HEK293 (cell line): ENCODE results near the gene P2RY11.

Experiments used
- CTCF ChIA-PET: fragments of 350-600 bp; formaldehyde crosslinking; extraction: SDS; loops from one replicate; lab custom pipeline; 2021; ENCODE audit warnings: antibody characterized with exemption; lab: Yijun Ruan, JAX
- POLR2A ChIA-PET: fragments of 300-600 bp; formaldehyde crosslinking; extraction: SDS; loops from one replicate; lab custom pipeline; 2020; ENCODE audit warnings: antibody characterized with exemption, inconsistent platforms; lab: Yijun Ruan, JAX
- H3K27ac ChIP-seq: fragments of 200-500 bp; sonication (Bioruptor generic); 2 replicates; pipeline ENCODE4 v1.5.1; 2014; ENCODE audit warnings: low read depth, low read length, control low read depth, inconsistent platforms; ENCODE audit errors: extremely low read depth
- H3K36me3 ChIP-seq, 2 experiments: fragments of 200-500 bp in 1 of 2; sonication (Bioruptor generic) in 1 of 2; 1 replicate in 1 of 2; 2 replicates in 1 of 2; pipeline ENCODE4 v1.5.1; 2014 to 2017; ENCODE audit warnings: inconsistent platforms in 2 of 2, low read length in 2 of 2; ENCODE audit not compliant: control insufficient read depth in 2 of 2, insufficient read depth in 1 of 2
- H3K4me1 ChIP-seq: fragments of 200-500 bp; sonication (Bioruptor generic); 2 replicates; pipeline ENCODE4 v1.5.1; 2014; ENCODE audit warnings: mild to moderate bottlenecking, low read length, inconsistent platforms; ENCODE audit not compliant: control insufficient read depth, insufficient read depth
- H3K4me3 ChIP-seq: 2 replicates; pipeline ENCODE4 v1.5.1; 2011; ENCODE audit warnings: low read depth, mild to moderate bottlenecking, control low read depth, low read length, moderate library complexity
- H3K9me3 ChIP-seq: fragments of 200-500 bp; sonication (Bioruptor generic); 2 replicates; pipeline ENCODE4 v1.5.1; 2014; ENCODE audit warnings: low read depth, low read length, inconsistent platforms; ENCODE audit not compliant: control insufficient read depth, insufficient read depth
- BCL11A ChIP-seq: fragments of 450-650 bp; formaldehyde crosslinking; IDR thresholded peaks from 2 replicates; pipeline ENCODE4 v1.5.1; 2016; ENCODE audit warnings: low read depth, missing biosample characterization, missing genetic modification characterization
- CTCF ChIP-seq: fragments of 450-650 bp; formaldehyde crosslinking; IDR thresholded peaks from 2 replicates; pipeline ENCODE4 v1.5.1; 2016; ENCODE audit warnings: missing biosample characterization, missing genetic modification characterization
- KLF10 ChIP-seq: fragments of 450-650 bp; IDR thresholded peaks from 2 replicates; pipeline ENCODE4 v1.5.1; 2018; ENCODE audit warnings: missing biosample characterization, mild to moderate bottlenecking, missing genetic modification characterization
- KLF17 ChIP-seq: fragments of 450-650 bp; formaldehyde crosslinking; IDR thresholded peaks from 2 replicates; pipeline ENCODE4 v1.5.1; 2016; ENCODE audit warnings: missing biosample characterization, missing genetic modification characterization
- TCF7L2 ChIP-seq: IDR thresholded peaks from 2 replicates; pipeline ENCODE4 v1.6.1; 2011; ENCODE audit warnings: low read depth, mild to moderate bottlenecking, inconsistent platforms, low read length, moderate library complexity, borderline replicate concordance
- TSHZ1 ChIP-seq: fragments of 450-650 bp; formaldehyde crosslinking; IDR thresholded peaks from 2 replicates; pipeline ENCODE4 v1.5.1; 2016; ENCODE audit warnings: missing biosample characterization, missing genetic modification characterization, borderline replicate concordance
- YY1 ChIP-seq: fragments of 450-650 bp; formaldehyde crosslinking; IDR thresholded peaks from 2 replicates; pipeline ENCODE4 v1.5.1; 2018; ENCODE audit warnings: missing biosample characterization, missing genetic modification characterization
- ZBTB20 ChIP-seq: fragments of 450-650 bp; formaldehyde crosslinking; IDR thresholded peaks from 2 replicates; pipeline ENCODE4 v1.5.1; 2016; ENCODE audit warnings: missing biosample characterization, missing genetic modification characterization
- ZFHX2 ChIP-seq: fragments of 450-650 bp; formaldehyde crosslinking; conservative IDR thresholded peaks from 2 replicates; pipeline ENCODE4 v1.5.1; 2016; ENCODE audit warnings: missing biosample characterization, missing genetic modification characterization
- ZFP69B ChIP-seq: fragments of 450-650 bp; formaldehyde crosslinking; IDR thresholded peaks from 2 replicates; pipeline ENCODE4 v1.5.1; 2016; ENCODE audit warnings: missing biosample characterization, missing genetic modification characterization
- ZIC2 ChIP-seq: fragments of 450-650 bp; formaldehyde crosslinking; IDR thresholded peaks from 2 replicates; pipeline ENCODE4 v1.5.1; 2016; ENCODE audit warnings: missing biosample characterization, missing genetic modification characterization
- ZNF10 ChIP-seq: fragments of 450-650 bp; formaldehyde crosslinking; IDR thresholded peaks from 2 replicates; pipeline ENCODE4 v1.5.1; 2017; ENCODE audit warnings: missing biosample characterization, missing genetic modification characterization
- ZNF121 ChIP-seq: fragments of 450-650 bp; formaldehyde crosslinking; IDR thresholded peaks from 2 replicates; pipeline ENCODE4 v1.5.1; 2016; ENCODE audit warnings: missing biosample characterization, missing genetic modification characterization
- ZNF146 ChIP-seq: fragments of 450-650 bp; formaldehyde crosslinking; IDR thresholded peaks from 2 replicates; pipeline ENCODE4 v1.5.1; 2016; ENCODE audit warnings: missing biosample characterization, missing genetic modification characterization
- ZNF221 ChIP-seq: fragments of 450-650 bp; formaldehyde crosslinking; IDR thresholded peaks from 2 replicates; pipeline ENCODE4 v1.5.1; 2017; ENCODE audit warnings: missing biosample characterization, missing genetic modification characterization, borderline replicate concordance
- ZNF366 ChIP-seq: fragments of 450-650 bp; formaldehyde crosslinking; conservative IDR thresholded peaks from 2 replicates; pipeline ENCODE4 v1.5.1; 2016; ENCODE audit warnings: missing biosample characterization, missing genetic modification characterization
- ZNF398 ChIP-seq: fragments of 450-650 bp; formaldehyde crosslinking; IDR thresholded peaks from 2 replicates; pipeline ENCODE4 v1.5.1; 2017; ENCODE audit warnings: missing biosample characterization, missing genetic modification characterization
- ZNF404 ChIP-seq: fragments of 450-650 bp; formaldehyde crosslinking; IDR thresholded peaks from 2 replicates; pipeline ENCODE4 v1.5.1; 2017; ENCODE audit warnings: missing biosample characterization, missing genetic modification characterization
- ZNF501 ChIP-seq: fragments of 450-650 bp; formaldehyde crosslinking; IDR thresholded peaks from 2 replicates; pipeline ENCODE4 v1.5.1; 2016; ENCODE audit warnings: missing biosample characterization, missing genetic modification characterization
- ZNF521 ChIP-seq: fragments of 450-650 bp; formaldehyde crosslinking; IDR thresholded peaks from 2 replicates; pipeline ENCODE4 v1.5.1; 2017; ENCODE audit warnings: missing biosample characterization, mild to moderate bottlenecking, missing genetic modification characterization
- ZNF621 ChIP-seq: fragments of 450-650 bp; formaldehyde crosslinking; IDR thresholded peaks from 2 replicates; pipeline ENCODE4 v1.5.1; 2017; ENCODE audit warnings: missing biosample characterization, missing genetic modification characterization
- ZNF624 ChIP-seq: fragments of 450-650 bp; formaldehyde crosslinking; IDR thresholded peaks from 2 replicates; pipeline ENCODE4 v1.5.1; 2017; ENCODE audit warnings: missing biosample characterization, missing genetic modification characterization
- ZNF707 ChIP-seq: fragments of 450-650 bp; formaldehyde crosslinking; IDR thresholded peaks from 2 replicates; pipeline ENCODE4 v1.5.1; 2016; ENCODE audit warnings: missing biosample characterization, missing genetic modification characterization
- ZNF791 ChIP-seq: fragments of 450-650 bp; formaldehyde crosslinking; IDR thresholded peaks from 2 replicates; pipeline ENCODE4 v1.5.1; 2016; ENCODE audit warnings: missing biosample characterization, missing genetic modification characterization
- ZNF843 ChIP-seq: fragments of 450-650 bp; formaldehyde crosslinking; IDR thresholded peaks from 2 replicates; pipeline ENCODE4 v1.5.1; 2016; ENCODE audit warnings: missing biosample characterization, missing genetic modification characterization

Gene P2RY11

GRCh38 chr19:10104665-10105508, 6.6 kb upstream of the P2RY11 start:
- Histone ChIP-seq H3K4me1 (no peaks in the 10 kb centered on the region), H3K4me3 (no peak overlapping the region), H3K36me3 (peaks cover 14 to 29% of the 10 kb centered on the region in 2 experiments; a peak in 2 of 3 replicates), H3K9me3 (no peaks in the 10 kb centered on the region), H3K27ac (no peak overlapping the region)
- TF ChIP-seq ZNF146 (tag by site-specific recombination) (no peak), BCL11A (tag by site-specific recombination) (no peak), ZNF843 (tag by site-specific recombination) (no peak), TCF7L2 (no peak), ZNF121 (tag by site-specific recombination) (no peak), ZBTB20 (no peak), KLF17 (no peak), CTCF (tag by site-specific recombination) (no peak), ZNF10 (tag by site-specific recombination) (no peak), ZNF501 (tag by site-specific recombination) (no peak), ZNF791 (tag by site-specific recombination) (no peak), ZIC2 (tag by site-specific recombination) (no peak), ZNF221 (tag by site-specific recombination) (no peak), TSHZ1 (tag by site-specific recombination) (no peak), ZNF404 (tag by site-specific recombination) (no peak), ZNF366 (tag by site-specific recombination) (no peak)
- ChIA-PET POLR2A (interaction anchor here (0.6 kb wide), 1 partner anchor 270 kb away, joined by 3 read pairs; the partner anchor contains the start of gene PIN1), CTCF (interaction anchor here (1.2 to 1.6 kb wide), 2 partner anchors 21 to 145 kb away, joined by 3 to 8 read pairs; no protein-coding TSS in a partner anchor)

- Histone ChIP-seq H3K9me3 (no peaks in the 10 kb centered on the region), H3K4me1 (no peaks in the 10 kb centered on the region), H3K36me3 (peaks cover 14 to 36% of the 10 kb centered on the region in 2 experiments; a peak in 2 of 3 replicates), H3K4me3 (no peak overlapping the region), H3K27ac (no peak overlapping the region)
- POLR2A ChIA-PET, result interaction anchor here (0.6 to 2.1 kb wide), 6 partner anchors 9 to 406 kb away, joined by 3 to 26 read pairs (median 4); partner anchors contain the start of gene DNMT1
- CTCF ChIA-PET, result interaction anchor here (0.6 to 1.2 kb wide), 3 partner anchors 64 to 154 kb away, joined by 3 to 4 read pairs (median 3); no protein-coding TSS in a partner anchor
- peak; percentile 58 for TF ChIP-seq ZNF398 (tag by site-specific recombination)
- TF ChIP-seq ZNF621 (tag by site-specific recombination), result no peak
- TF ChIP-seq KLF10 (tag by site-specific recombination), result no peak
- TF ChIP-seq YY1 (tag by site-specific recombination), result no peak
- TF ChIP-seq ZFHX2, result no peak
- TF ChIP-seq ZNF707 (tag by site-specific recombination), result no peak
- no peak for TF ChIP-seq ZNF521 (tag by site-specific recombination)
- TF ChIP-seq ZFP69B (tag by site-specific recombination), result no peak
- TF ChIP-seq ZNF624 (tag by site-specific recombination), result no peak
Measured at GRCh38 chr19:10105509-10106099, 5.9 kb upstream of the P2RY11 start.
